Progenitor cell of endocrine pancreas (in vitro differentiated cells): ENCODE measurements around the gene PUSL1. TPM values are rescaled to one million over a fixed set of nuclear protein-coding genes. Genes with fewer than 3 reads are reported as not detected.

ENCODE experiments used
- DNase-seq: peaks from one replicate; pipeline ENCODE4 v3.0.0; 2021; ENCODE audit warnings: low spot score; ENCODE audit not compliant: unreplicated experiment
- H3K27ac Mint-ChIP-seq: 2 replicates; pipeline ENCODE4 v1.8.0; 2021; ENCODE audit warnings: mild to moderate bottlenecking, moderate library complexity, mixed read lengths
- H3K27me3 Mint-ChIP-seq: 2 replicates; pipeline ENCODE4 v1.8.0; 2021; ENCODE audit warnings: mixed read lengths
- H3K36me3 Mint-ChIP-seq: 2 replicates; pipeline ENCODE4 v1.8.0; 2022; ENCODE audit warnings: mixed read lengths; ENCODE audit not compliant: insufficient read depth
- H3K4me1 Mint-ChIP-seq: 2 replicates; pipeline ENCODE4 v1.8.0; 2021; ENCODE audit warnings: low read depth, mixed read lengths
- H3K4me3 Mint-ChIP-seq: 2 replicates; pipeline ENCODE4 v1.8.0; 2021; ENCODE audit warnings: low read depth, mild to moderate bottlenecking, moderate library complexity, mixed read lengths
- H3K9me3 Mint-ChIP-seq: 2 replicates; pipeline ENCODE4 v1.8.0; 2021; ENCODE audit warnings: low read depth, mixed read lengths
- CTCF ChIP-seq: fragments of 200-600 bp; sonication (generic); IDR thresholded peaks from one replicate; pipeline ENCODE4 v1.5.0; 2021; ENCODE audit warnings: antibody characterized with exemption, mild to moderate bottlenecking; ENCODE audit not compliant: unreplicated experiment
- total RNA-seq: library from RNA; stranded (reverse); gene quantifications from 2 replicates; pipeline ENCODE4 v1.2.1, GENCODE V29; 2021

The PUSL1 gene
- total RNA-seq, 1 donor from 2014 or later, result 13.8 TPM

DNA sequence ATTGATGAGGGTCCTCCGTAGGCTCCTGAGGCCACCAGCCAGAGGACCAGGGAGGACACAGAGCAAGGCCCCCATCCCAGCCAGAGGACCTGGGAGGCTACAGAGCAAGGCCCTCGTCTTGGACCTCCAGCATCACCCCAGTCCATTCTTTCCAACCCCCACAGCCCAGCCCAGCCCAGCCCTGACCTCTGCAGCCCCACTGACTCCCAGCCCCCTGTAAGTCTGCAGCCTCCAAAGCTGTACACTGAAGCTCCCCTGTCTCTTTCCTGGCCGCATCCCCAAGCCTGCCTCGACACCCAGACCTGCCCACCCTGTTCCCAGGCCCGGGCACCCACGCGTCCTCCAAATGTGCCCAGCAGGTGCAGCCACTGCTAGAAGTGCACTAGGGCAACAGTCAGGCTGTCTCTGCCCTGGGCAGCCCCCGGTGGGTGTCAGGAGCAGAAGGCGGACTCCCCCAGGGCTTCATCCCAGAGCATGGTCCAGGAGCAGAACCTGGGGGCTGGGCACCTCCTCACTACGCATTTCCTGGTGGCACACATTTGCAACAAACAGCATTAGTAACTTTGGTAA, 38.7 kb downstream of the PUSL1 start:
- no peak for DNase-seq
- H3K27ac Mint-ChIP-seq, result peak overlapping the region; percentile 74
- peaks cover 9% of the 10 kb centered on the region for H3K4me1 Mint-ChIP-seq
- no peaks in the 10 kb centered on the region for H3K36me3 Mint-ChIP-seq
- peaks cover under 1% of the 10 kb centered on the region for H3K27me3 Mint-ChIP-seq
- peak overlapping the region; percentile 75 for H3K4me3 Mint-ChIP-seq
- TF ChIP-seq CTCF, result no peak
- no peaks in the 10 kb centered on the region for H3K9me3 Mint-ChIP-seq

DNA sequence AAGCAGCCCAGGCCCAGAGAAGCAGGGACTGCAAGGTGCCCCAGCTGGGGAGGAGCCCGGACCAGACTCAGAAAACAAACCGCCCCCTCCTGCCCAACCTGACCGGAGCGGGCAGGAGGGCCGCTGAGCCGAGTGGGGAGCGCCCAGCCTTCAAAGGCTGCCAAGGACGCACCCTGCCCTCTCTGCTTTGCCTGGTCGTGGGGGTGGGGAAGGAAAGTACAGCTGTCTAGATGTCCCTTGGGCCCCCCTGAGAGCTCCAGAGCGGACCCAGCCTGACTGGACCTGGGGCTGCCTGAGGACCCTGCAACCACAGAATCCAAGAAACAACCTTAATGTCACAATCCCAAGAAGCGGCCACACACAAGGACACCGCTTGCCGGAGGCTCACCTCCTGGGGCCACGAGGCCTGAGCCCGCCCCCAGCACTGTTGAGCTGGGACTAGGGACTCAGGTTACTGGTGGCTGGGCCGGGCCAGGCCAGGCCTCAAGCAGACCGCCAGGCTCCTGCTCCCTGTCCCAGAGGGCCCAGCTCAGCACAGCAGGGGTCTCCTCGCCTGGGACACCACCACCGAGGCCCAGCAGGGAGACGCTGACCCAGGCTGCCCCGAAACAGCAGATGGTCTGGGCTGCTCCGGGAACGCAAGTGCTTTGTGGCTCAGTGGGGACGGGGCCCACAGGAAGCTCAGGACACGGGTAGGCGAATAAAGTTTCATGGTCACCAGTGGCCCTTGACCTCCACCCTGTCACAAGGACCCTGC, 39.4 kb downstream of the PUSL1 start:
- Mint-ChIP-seq H3K27me3 (peaks cover 8% of the 10 kb centered on the region), H3K27ac (peak overlapping the region; percentile 74), H3K36me3 (no peaks in the 10 kb centered on the region), H3K4me3 (peak overlapping the region; percentile 75), H3K9me3 (no peaks in the 10 kb centered on the region), H3K4me1 (peaks cover 9% of the 10 kb centered on the region)
- no peak for TF ChIP-seq CTCF
- no peak for DNase-seq

- H3K4me1 Mint-ChIP-seq, result peaks cover 9% of the 10 kb centered on the region
- peak overlapping the region; percentile 75 for H3K4me3 Mint-ChIP-seq
- DNase-seq, result no peak
- H3K9me3 Mint-ChIP-seq, result no peaks in the 10 kb centered on the region
- H3K36me3 Mint-ChIP-seq, result no peaks in the 10 kb centered on the region
- TF ChIP-seq CTCF, result no peak
- peak overlapping the region; percentile 74 for H3K27ac Mint-ChIP-seq
- peaks cover 11% of the 10 kb centered on the region for H3K27me3 Mint-ChIP-seq
Observed at GRCh38 chr1:1348420-1349255, 40.2 kb downstream of the PUSL1 start.

GRCh38 chr1:1349256-1350012, 41.0 kb downstream of the PUSL1 start, which contains the start of gene DVL1:
Gene DVL1, minus strand, starts transcription at chr1:1349418. Its CDS starts 353 bp downstream, at chr1:1349065.
- no peaks in the 10 kb centered on the region for H3K9me3 Mint-ChIP-seq
- peak; percentile 61 for TF ChIP-seq CTCF
- no peaks in the 10 kb centered on the region for H3K36me3 Mint-ChIP-seq
- H3K27me3 Mint-ChIP-seq, result peaks cover 17% of the 10 kb centered on the region
- peak; percentile 71 for DNase-seq
- H3K4me1 Mint-ChIP-seq, result peaks cover 10% of the 10 kb centered on the region
- peak within 1 kb of the TSS; percentile 74 for H3K27ac Mint-ChIP-seq
- peak within 1 kb of the TSS; percentile 75 for H3K4me3 Mint-ChIP-seq
